Middle frontal gyrus (tissue), 1 donor: ENCODE results near the gene ANKRD11.
"Not testable (repeated sequence)": the region's sequence is repeated elsewhere in the genome, so short reads cannot be mapped to it uniquely, and the experiment has no call there.

Experiments
- DNase-seq: peaks from one replicate; pipeline ENCODE4 v3.0.0-alpha.2; 2015; ENCODE audit warnings: low spot score; ENCODE audit errors: extremely low spot score

ANKRD11 gene

GRCh38 chr16:89244754-89245153 lies 245.6 kb downstream of the ANKRD11 start:
- DNase-seq, result no peak

- not testable (repeated sequence) for DNase-seq
These were observed 246.1 kb downstream of the ANKRD11 start for GRCh38 chr16:89244264-89244663.

- DNase-seq, result no peak
These were observed 246.7 kb downstream of the ANKRD11 start for GRCh38 chr16:89243664-89244063.

- no peak for DNase-seq
These were observed 247.6 kb downstream of the ANKRD11 start for GRCh38 chr16:89242795-89243200.

GRCh38 chr16:89241187-89242007 lies 249.0 kb downstream of the ANKRD11 start:
- DNase-seq, result peak; percentile 9

- DNase-seq, result no peak
These were observed 252.6 kb downstream of the ANKRD11 start for GRCh38 chr16:89237733-89238132.

GRCh38 chr16:89233678-89234490 lies 256.5 kb downstream of the ANKRD11 start:
- no peak for DNase-seq

- no peak for DNase-seq
These were observed 258.3 kb downstream of the ANKRD11 start for GRCh38 chr16:89232107-89232506.

- DNase-seq, result no peak
These were observed 260.1 kb downstream of the ANKRD11 start for GRCh38 chr16:89230255-89230654.

GRCh38 chr16:89224665-89225064 lies 265.7 kb downstream of the ANKRD11 start:
- no peak for DNase-seq

GRCh38 chr16:89222931-89223330 lies 267.4 kb downstream of the ANKRD11 start:
- no peak for DNase-seq

GRCh38 chr16:89221604-89222003 lies 268.8 kb downstream of the ANKRD11 start:
- no peak for DNase-seq

- DNase-seq, result no peak
These were observed 271.0 kb downstream of the ANKRD11 start for GRCh38 chr16:89219365-89219764.
